ENCODE data around the gene GMPPB. TPM values are rescaled to one million over a fixed set of nuclear protein-coding genes. Genes with fewer than 3 reads are reported as not detected.

The GMPPB gene
- total and polyA plus RNA-seq, 4 donors = 12.6 to 57.8 (median 35.6) TPM

Small RNA genes lying within 50 kb of the gene (small RNA-seq; reads per million reads assigned to genes)
- gene AMIGO3 (not detected), gene COX6CP14 (not detected)

Other genes starting within 250 kb of the GMPPB start
- under 1 TPM; 0.42 to 0.67 TPM for gene BSN, start 169.5 kb downstream of the GMPPB start, total RNA-seq
- under 1 TPM; 0.32 to 0.38 TPM for gene BSN, start 169.5 kb downstream of the GMPPB start, polyA plus RNA-seq
- 10 to 100 TPM; 91.3 to 94.1 TPM for gene APEH, start 49.6 kb downstream of the GMPPB start, total RNA-seq
- 10 to 100 TPM; 65.1 to 83.8 TPM for gene APEH, start 49.6 kb downstream of the GMPPB start, polyA plus RNA-seq
- gene MST1, start 34.5 kb downstream of the GMPPB start, total RNA-seq = 100 to 1,000 TPM; 262 to 551 TPM
- 100 to 1,000 TPM; 509 to 634 TPM for gene MST1, start 34.5 kb downstream of the GMPPB start, polyA plus RNA-seq
- 100 to 1,000 TPM in 1 of 2 donors, 10 to 100 TPM in 1; 44.0 to 104 TPM for gene RNF123, start 34.4 kb downstream of the GMPPB start, total RNA-seq
- 10 to 100 TPM; 34.3 to 36.4 TPM for gene RNF123, start 34.4 kb downstream of the GMPPB start, polyA plus RNA-seq
- gene AMIGO3, start 4.3 kb downstream of the GMPPB start, total RNA-seq = not detected
- gene AMIGO3, start 4.3 kb downstream of the GMPPB start, polyA plus RNA-seq = 1 to 10 TPM in 1 of 2 donors, under 1 TPM in 1; 0.11 to 1.1 TPM
- gene IP6K1, start 62.6 kb upstream of the GMPPB start, total RNA-seq = 10 to 100 TPM; 22.9 to 32.3 TPM
- 10 to 100 TPM in 1 of 2 donors, 1 to 10 TPM in 1; 6.6 to 13.2 TPM for gene IP6K1, start 62.6 kb upstream of the GMPPB start, polyA plus RNA-seq
- not detected for gene CDHR4, start 75.9 kb upstream of the GMPPB start, total RNA-seq
- not detected for gene CDHR4, start 75.9 kb upstream of the GMPPB start, polyA plus RNA-seq
- 1 to 10 TPM in 1 of 2 donors, under 1 TPM in 1; 0.84 to 4.2 TPM for gene INKA1, start 79.3 kb upstream of the GMPPB start, total RNA-seq
- gene INKA1, start 79.3 kb upstream of the GMPPB start, polyA plus RNA-seq = 1 to 10 TPM; 1.2 TPM
- gene UBA7, start 90.0 kb upstream of the GMPPB start, total RNA-seq = 10 to 100 TPM; 15.8 to 29.5 TPM
- gene UBA7, start 90.0 kb upstream of the GMPPB start, polyA plus RNA-seq = 10 to 100 TPM; 14.6 TPM
- gene TRAIP, start 132.6 kb upstream of the GMPPB start, total RNA-seq = 1 to 10 TPM in 1 of 2 donors, under 1 TPM in 1; 0.42 to 7.9 TPM
- gene TRAIP, start 132.6 kb upstream of the GMPPB start, polyA plus RNA-seq = under 1 TPM; 0.47 to 0.81 TPM
- not detected for gene CAMKV, start 146.0 kb upstream of the GMPPB start, total RNA-seq
- gene CAMKV, start 146.0 kb upstream of the GMPPB start, polyA plus RNA-seq = not detected
- gene MST1R, start 179.9 kb upstream of the GMPPB start, total RNA-seq = under 1 TPM; 0.23 to 0.42 TPM
- gene MST1R, start 179.9 kb upstream of the GMPPB start, polyA plus RNA-seq = under 1 TPM; 0.10 to 0.56 TPM
- gene MON1A, start 205.9 kb upstream of the GMPPB start, total RNA-seq = 1 to 10 TPM; 4.6 to 9.0 TPM
- gene MON1A, start 205.9 kb upstream of the GMPPB start, polyA plus RNA-seq = 1 to 10 TPM; 7.4 to 9.5 TPM
- 10 to 100 TPM; 18.1 to 59.2 TPM for gene RBM6, start 216.2 kb upstream of the GMPPB start, total RNA-seq
- 10 to 100 TPM; 10.9 to 57.0 TPM for gene RBM6, start 216.2 kb upstream of the GMPPB start, polyA plus RNA-seq

Measured in liver (tissue), 5 donors.